ENCODE data around the gene OR13G1. TPM values are rescaled to one million over a fixed set of nuclear protein-coding genes. Genes with fewer than 3 reads are reported as not detected.
"Not testable (repeated sequence)": the region's sequence is repeated elsewhere in the genome, so short reads cannot be mapped to it uniquely, and the experiment has no call there.

OR13G1 gene, protein sequence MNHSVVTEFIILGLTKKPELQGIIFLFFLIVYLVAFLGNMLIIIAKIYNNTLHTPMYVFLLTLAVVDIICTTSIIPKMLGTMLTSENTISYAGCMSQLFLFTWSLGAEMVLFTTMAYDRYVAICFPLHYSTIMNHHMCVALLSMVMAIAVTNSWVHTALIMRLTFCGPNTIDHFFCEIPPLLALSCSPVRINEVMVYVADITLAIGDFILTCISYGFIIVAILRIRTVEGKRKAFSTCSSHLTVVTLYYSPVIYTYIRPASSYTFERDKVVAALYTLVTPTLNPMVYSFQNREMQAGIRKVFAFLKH
- not detected for total RNA-seq
- polyA plus RNA-seq: not detected

DNA sequence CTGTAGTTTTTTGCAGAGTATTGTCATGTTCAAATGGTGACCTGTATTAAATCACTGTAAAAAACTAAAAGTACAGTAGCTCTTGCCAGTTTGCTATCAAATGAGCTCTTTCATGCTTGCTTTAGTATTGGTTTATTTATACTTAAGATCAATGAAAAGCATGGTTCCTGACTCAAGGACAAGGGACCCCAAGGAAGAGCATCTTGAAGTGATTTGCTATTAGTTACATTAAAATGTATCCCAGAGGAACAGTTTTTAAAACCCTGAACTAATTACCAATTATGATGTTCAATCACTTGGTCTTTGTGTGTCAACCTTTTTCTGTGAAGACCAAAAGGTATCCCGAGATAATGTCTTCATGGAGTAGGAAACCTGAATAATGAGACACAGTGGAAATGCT is at the start of gene OR13G1:
Gene OR13G1 (minus strand): TSS at position 101 of the 400 bp plus-strand sequence. CDS start 6,698 bp downstream, outside the sequence.
- Histone ChIP-seq H3K27me3 (no peaks in the 10 kb centered on the region), H3K9me3 (no peaks in the 10 kb centered on the region), H3K4me3 (no peak within 1 kb of the TSS), H3K27ac (no peak within 1 kb of the TSS), H3K36me3 (no peaks in the 10 kb centered on the region), H3K4me1 (no peaks in the 10 kb centered on the region)
- intact Hi-C loops (cut with DNase I): no loop called here
- no peak for ATAC-seq
- TF ChIP-seq, protein P1, sequence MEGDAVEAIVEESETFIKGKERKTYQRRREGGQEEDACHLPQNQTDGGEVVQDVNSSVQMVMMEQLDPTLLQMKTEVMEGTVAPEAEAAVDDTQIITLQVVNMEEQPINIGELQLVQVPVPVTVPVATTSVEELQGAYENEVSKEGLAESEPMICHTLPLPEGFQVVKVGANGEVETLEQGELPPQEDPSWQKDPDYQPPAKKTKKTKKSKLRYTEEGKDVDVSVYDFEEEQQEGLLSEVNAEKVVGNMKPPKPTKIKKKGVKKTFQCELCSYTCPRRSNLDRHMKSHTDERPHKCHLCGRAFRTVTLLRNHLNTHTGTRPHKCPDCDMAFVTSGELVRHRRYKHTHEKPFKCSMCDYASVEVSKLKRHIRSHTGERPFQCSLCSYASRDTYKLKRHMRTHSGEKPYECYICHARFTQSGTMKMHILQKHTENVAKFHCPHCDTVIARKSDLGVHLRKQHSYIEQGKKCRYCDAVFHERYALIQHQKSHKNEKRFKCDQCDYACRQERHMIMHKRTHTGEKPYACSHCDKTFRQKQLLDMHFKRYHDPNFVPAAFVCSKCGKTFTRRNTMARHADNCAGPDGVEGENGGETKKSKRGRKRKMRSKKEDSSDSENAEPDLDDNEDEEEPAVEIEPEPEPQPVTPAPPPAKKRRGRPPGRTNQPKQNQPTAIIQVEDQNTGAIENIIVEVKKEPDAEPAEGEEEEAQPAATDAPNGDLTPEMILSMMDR (IDR thresholded peaks at IDR 0.05): no peak
- no peak for FAIRE-seq
- 50 to 78% methylated on average over 1 of the region's 1 CpG for WGBS, 2 donors
- DNase-seq: no peak

GRCh38 chr1:247721222-247721621 is 41.7 kb upstream of the OR13G1 start:
- H3K36me3 ChIP-seq: no peaks in the 10 kb centered on the region
- TF ChIP-seq, protein P1 (IDR thresholded peaks at IDR 0.05): no peak
- DNase-seq (no peak), ATAC-seq (no peak), FAIRE-seq (no peak)
- H3K27me3 ChIP-seq: no peaks in the 10 kb centered on the region
- no peaks in the 10 kb centered on the region for H3K9me3 ChIP-seq
- WGBS, 2 donors: 76 to 84% methylated on average over 4 of the region's 4 CpGs
- no peak overlapping the region for H3K4me3 ChIP-seq
- intact Hi-C loops (cut with DNase I): no loop called here
- H3K4me1 ChIP-seq: no peaks in the 10 kb centered on the region
- no peak overlapping the region for H3K27ac ChIP-seq

DNA sequence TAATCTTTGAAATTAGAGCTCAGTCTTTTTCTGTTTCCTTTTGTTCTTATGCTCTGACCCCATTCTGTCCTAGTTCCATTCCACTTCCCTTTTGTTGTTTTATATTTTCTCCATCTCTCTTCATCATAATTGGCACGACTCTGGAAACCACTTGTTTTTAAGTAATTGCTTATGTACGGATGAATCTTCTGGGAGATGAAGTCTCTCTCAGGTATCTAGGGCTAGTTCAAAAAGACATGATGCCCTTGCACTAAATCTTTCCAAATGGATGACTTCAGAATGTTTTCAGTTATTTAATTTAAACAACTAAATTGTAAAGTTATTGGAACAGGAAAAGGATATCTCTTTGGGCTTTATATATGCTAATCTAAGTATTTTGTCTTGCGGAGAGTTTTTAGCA is 37.0 kb upstream of the OR13G1 start, which contains the start of gene OR6F1:
Gene OR6F1 (minus strand): TSS at position 101 of the 400 bp plus-strand sequence. CDS start 3,891 bp downstream, outside the sequence.
- Histone ChIP-seq H3K27ac (no peak within 1 kb of the TSS), H3K36me3 (no peaks in the 10 kb centered on the region), H3K4me3 (no peak within 1 kb of the TSS), H3K4me1 (no peaks in the 10 kb centered on the region), H3K9me3 (no peaks in the 10 kb centered on the region), H3K27me3 (no peaks in the 10 kb centered on the region)
- intact Hi-C loops (cut with DNase I): no loop called here
- ATAC-seq (no peak), FAIRE-seq (no peak), DNase-seq (no peak)
- WGBS, 2 donors: 68 to 73% methylated on average over 3 of the region's 3 CpGs
- TF ChIP-seq, protein P1 (IDR thresholded peaks at IDR 0.05): no peak

DNA sequence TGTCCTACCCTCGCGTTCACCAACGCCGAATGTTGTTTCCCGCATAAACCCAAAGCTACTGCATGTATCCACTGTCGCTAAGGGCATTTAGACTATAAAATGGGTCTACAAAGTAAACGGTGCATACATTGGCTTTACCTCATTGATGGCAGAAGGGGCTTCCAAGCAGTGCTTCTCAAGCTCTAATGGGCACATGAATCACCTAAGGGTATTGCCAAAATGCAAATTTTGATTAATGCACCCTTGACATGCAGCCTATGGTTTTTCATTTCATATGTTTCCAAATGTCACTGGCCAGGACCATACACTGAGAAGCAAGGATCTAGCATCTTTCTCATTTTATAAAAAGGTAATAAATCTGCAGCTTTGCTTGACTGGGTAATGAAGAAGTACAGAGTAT is 34.2 kb upstream of the OR13G1 start:
- intact Hi-C loops (cut with DNase I): no loop called here
- FAIRE-seq (no peak), ATAC-seq (no peak), DNase-seq (no peak)
- WGBS, 2 donors: 66 to 83% methylated on average over 7 of the region's 7 CpGs
- H3K27me3 ChIP-seq: no peaks in the 10 kb centered on the region
- H3K4me3 ChIP-seq: no peak overlapping the region
- no peaks in the 10 kb centered on the region for H3K4me1 ChIP-seq
- no peaks in the 10 kb centered on the region for H3K36me3 ChIP-seq
- H3K27ac ChIP-seq: no peak overlapping the region
- TF ChIP-seq, protein P1 (IDR thresholded peaks at IDR 0.05): no peak
- no peaks in the 10 kb centered on the region for H3K9me3 ChIP-seq

DNA sequence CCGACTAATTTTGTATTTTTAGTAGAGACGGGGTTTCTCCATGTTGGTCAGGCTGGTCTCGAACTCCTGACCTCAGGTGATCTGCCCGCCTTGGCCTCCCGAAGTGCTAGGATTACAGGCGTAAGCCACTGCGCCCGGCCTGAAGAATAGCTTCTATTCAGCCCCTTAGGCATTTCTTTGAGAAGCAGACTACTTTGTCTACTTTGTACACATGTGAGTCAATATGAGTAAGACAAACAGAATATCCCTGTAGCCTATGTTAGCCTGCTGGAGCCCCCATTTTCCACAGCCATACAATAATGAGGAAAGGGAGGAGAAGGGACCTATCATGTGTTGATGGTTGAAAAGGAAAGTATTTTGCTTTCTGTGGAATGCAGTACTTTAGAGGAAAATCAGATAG is 31.1 kb upstream of the OR13G1 start:
- WGBS, 2 donors: 70 to 79% methylated on average over 8 of the region's 8 CpGs
- H3K36me3 ChIP-seq; FAIRE-seq; H3K9me3 ChIP-seq; DNase-seq; ATAC-seq; H3K27ac ChIP-seq; H3K27me3 ChIP-seq; intact Hi-C loops (cut with DNase I); H3K4me3 ChIP-seq; H3K4me1 ChIP-seq: not testable (repeated sequence)

All from pancreas (tissue), 10 donors.